HEK293 (cell line): ENCODE results near the gene ZNF146.

ENCODE experiments used
- CTCF ChIA-PET: fragments of 350-600 bp; formaldehyde crosslinking; extraction: SDS; loops from one replicate; lab custom pipeline; 2021; ENCODE audit warnings: antibody characterized with exemption; lab: Yijun Ruan, JAX
- POLR2A ChIA-PET: fragments of 300-600 bp; formaldehyde crosslinking; extraction: SDS; loops from one replicate; lab custom pipeline; 2020; ENCODE audit warnings: antibody characterized with exemption, inconsistent platforms; lab: Yijun Ruan, JAX
- H3K27ac ChIP-seq: fragments of 200-500 bp; sonication (Bioruptor generic); 2 replicates; pipeline ENCODE4 v1.5.1; 2014; ENCODE audit warnings: low read depth, low read length, control low read depth, inconsistent platforms; ENCODE audit errors: extremely low read depth
- H3K36me3 ChIP-seq, 2 experiments: fragments of 200-500 bp in 1 of 2; sonication (Bioruptor generic) in 1 of 2; 1 replicate in 1 of 2; 2 replicates in 1 of 2; pipeline ENCODE4 v1.5.1; 2014 to 2017; ENCODE audit warnings: inconsistent platforms in 2 of 2, low read length in 2 of 2; ENCODE audit not compliant: control insufficient read depth in 2 of 2, insufficient read depth in 1 of 2
- H3K4me1 ChIP-seq: fragments of 200-500 bp; sonication (Bioruptor generic); 2 replicates; pipeline ENCODE4 v1.5.1; 2014; ENCODE audit warnings: mild to moderate bottlenecking, low read length, inconsistent platforms; ENCODE audit not compliant: control insufficient read depth, insufficient read depth
- H3K4me3 ChIP-seq: 2 replicates; pipeline ENCODE4 v1.5.1; 2011; ENCODE audit warnings: low read depth, mild to moderate bottlenecking, control low read depth, low read length, moderate library complexity
- H3K9me3 ChIP-seq: fragments of 200-500 bp; sonication (Bioruptor generic); 2 replicates; pipeline ENCODE4 v1.5.1; 2014; ENCODE audit warnings: low read depth, low read length, inconsistent platforms; ENCODE audit not compliant: control insufficient read depth, insufficient read depth
- ATF2 ChIP-seq: fragments of 450-650 bp; formaldehyde crosslinking; IDR thresholded peaks from 2 replicates; pipeline ENCODE4 v1.5.1; 2016; ENCODE audit warnings: missing biosample characterization, missing genetic modification characterization, low read depth
- EGR2 ChIP-seq: fragments of 450-650 bp; formaldehyde crosslinking; IDR thresholded peaks from 2 replicates; pipeline ENCODE4 v1.5.1; 2016; ENCODE audit warnings: low read depth, missing biosample characterization, missing genetic modification characterization
- HOXC10 ChIP-seq: sonication (generic); formaldehyde crosslinking; IDR thresholded peaks from 2 replicates; pipeline ENCODE4 v1.8.1; 2023; ENCODE audit warnings: mild to moderate bottlenecking, missing genetic modification reagents
- IKZF3 ChIP-seq: fragments of 450-650 bp; IDR thresholded peaks from 2 replicates; pipeline ENCODE4 v1.5.0; 2018; ENCODE audit warnings: missing biosample characterization, mild to moderate bottlenecking, missing genetic modification characterization, moderate library complexity
- KLF1 ChIP-seq: fragments of 450-650 bp; formaldehyde crosslinking; IDR thresholded peaks from 2 replicates; pipeline ENCODE4 v1.5.1; 2016; ENCODE audit warnings: missing biosample characterization, missing genetic modification characterization
- KLF16 ChIP-seq: fragments of 450-650 bp; formaldehyde crosslinking; IDR thresholded peaks from 2 replicates; pipeline ENCODE4 v1.5.1; 2017; ENCODE audit warnings: missing biosample characterization, missing genetic modification characterization
- KLF17 ChIP-seq: fragments of 450-650 bp; formaldehyde crosslinking; IDR thresholded peaks from 2 replicates; pipeline ENCODE4 v1.5.1; 2016; ENCODE audit warnings: missing biosample characterization, missing genetic modification characterization
- SETDB1 ChIP-seq: IDR thresholded peaks from one replicate; pipeline ENCODE4 v1.6.1; 2017; ENCODE audit warnings: mild to moderate bottlenecking, low read length, moderate library complexity, mixed read lengths; ENCODE audit not compliant: insufficient read length
- SP2 ChIP-seq: fragments of 450-650 bp; formaldehyde crosslinking; IDR thresholded peaks from 2 replicates; pipeline ENCODE4 v1.5.1; 2016; ENCODE audit warnings: missing biosample characterization, missing genetic modification characterization
- ZBTB20 ChIP-seq: fragments of 450-650 bp; formaldehyde crosslinking; IDR thresholded peaks from 2 replicates; pipeline ENCODE4 v1.5.1; 2016; ENCODE audit warnings: missing biosample characterization, missing genetic modification characterization
- ZBTB8A ChIP-seq: fragments of 450-650 bp; formaldehyde crosslinking; IDR thresholded peaks from 2 replicates; pipeline ENCODE4 v1.5.1; 2016; ENCODE audit warnings: missing biosample characterization, missing genetic modification characterization
- ZFP3 ChIP-seq: fragments of 450-650 bp; formaldehyde crosslinking; IDR thresholded peaks from 2 replicates; pipeline ENCODE4 v1.5.1; 2016; ENCODE audit warnings: low read depth, missing biosample characterization, missing genetic modification characterization
- ZNF23 ChIP-seq: fragments of 450-650 bp; formaldehyde crosslinking; IDR thresholded peaks from 2 replicates; pipeline ENCODE4 v1.5.1; 2016; ENCODE audit warnings: missing biosample characterization, missing genetic modification characterization, borderline replicate concordance
- ZNF248 ChIP-seq: fragments of 450-650 bp; formaldehyde crosslinking; IDR thresholded peaks from 2 replicates; pipeline ENCODE4 v1.5.1; 2017; ENCODE audit warnings: missing biosample characterization, missing genetic modification characterization
- ZNF366 ChIP-seq: fragments of 450-650 bp; formaldehyde crosslinking; conservative IDR thresholded peaks from 2 replicates; pipeline ENCODE4 v1.5.1; 2016; ENCODE audit warnings: missing biosample characterization, missing genetic modification characterization
- ZNF423 ChIP-seq: fragments of 450-650 bp; formaldehyde crosslinking; IDR thresholded peaks from 2 replicates; pipeline ENCODE4 v1.5.1; 2016; ENCODE audit warnings: missing biosample characterization, missing genetic modification characterization
- ZNF48 ChIP-seq: fragments of 450-650 bp; formaldehyde crosslinking; IDR thresholded peaks from 2 replicates; pipeline ENCODE4 v1.5.1; 2016; ENCODE audit warnings: missing biosample characterization, missing genetic modification characterization
- ZNF658 ChIP-seq: fragments of 450-650 bp; formaldehyde crosslinking; IDR thresholded peaks from 2 replicates; pipeline ENCODE4; 2016; ENCODE audit warnings: missing biosample characterization, missing genetic modification characterization
- ZNF664 ChIP-seq: fragments of 450-650 bp; formaldehyde crosslinking; IDR thresholded peaks from 2 replicates; pipeline ENCODE4 v1.5.1; 2016; ENCODE audit warnings: missing biosample characterization, missing genetic modification characterization
- ZNF792 ChIP-seq: fragments of 450-650 bp; formaldehyde crosslinking; IDR thresholded peaks from 2 replicates; pipeline ENCODE4 v1.5.1; 2016; ENCODE audit warnings: missing biosample characterization, missing genetic modification characterization
- ZSCAN18 ChIP-seq: fragments of 450-650 bp; formaldehyde crosslinking; IDR thresholded peaks from 2 replicates; pipeline ENCODE4 v1.5.1; 2016; ENCODE audit warnings: missing biosample characterization, missing genetic modification characterization
- ZSCAN30 ChIP-seq: fragments of 450-650 bp; IDR thresholded peaks from 2 replicates; pipeline ENCODE4 v1.5.1; 2018; ENCODE audit warnings: missing biosample characterization, mild to moderate bottlenecking, missing genetic modification characterization, moderate library complexity
- TF ChIP-seq, protein P1 (sequence below): fragments of 450-650 bp; formaldehyde crosslinking; optimal IDR thresholded peaks from 2 replicates; pipeline ENCODE3; 2016; ENCODE audit warnings: missing biosample characterization, mild to moderate bottlenecking, missing genetic modification characterization
- TF ChIP-seq, protein P2 (sequence below): fragments of 450-650 bp; formaldehyde crosslinking; IDR thresholded peaks from 2 replicates; pipeline ENCODE4 v1.5.1; 2017; ENCODE audit warnings: missing biosample characterization, missing genetic modification characterization

ZNF146 gene

DNA sequence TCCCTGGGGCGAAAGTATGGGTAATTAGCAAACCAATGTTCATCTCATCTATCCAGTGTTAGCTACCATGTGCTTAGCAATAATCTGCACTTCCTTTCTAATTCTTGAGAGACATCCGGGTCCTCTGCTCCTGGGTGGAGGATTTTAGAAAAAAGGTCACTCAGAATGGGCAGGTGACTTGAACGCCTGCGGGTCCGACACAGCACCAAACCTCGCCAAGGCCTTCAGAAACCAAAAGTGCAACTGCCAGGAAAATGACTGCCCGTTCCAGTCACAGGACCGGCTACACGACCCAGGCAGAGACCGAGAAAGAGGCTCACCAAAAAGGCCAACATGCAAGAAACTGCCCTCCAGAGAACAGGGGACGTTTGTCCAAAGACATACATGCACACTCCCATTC, 39.9 kb downstream of the ZNF146 start:
- POLR2A ChIA-PET: no interaction called here
- Histone ChIP-seq H3K4me3 (no peak overlapping the region), H3K9me3 (peaks cover 3% of the 10 kb centered on the region; the same call in 1 of the 2 replicates), H3K4me1 (peaks cover 3% of the 10 kb centered on the region), H3K27ac (no peak overlapping the region), H3K36me3 (peaks cover 0 to 5% of the 10 kb centered on the region in 2 experiments; a peak in 1 of 3 replicates)
- TF ChIP-seq HOXC10 (no peak), ZNF23 (tag by site-specific recombination) (no peak), KLF17 (tag by site-specific recombination) (no peak), ZNF248 (tag by site-specific recombination) (no peak), ZSCAN18 (tag by site-specific recombination) (no peak), ZBTB20 (tag by site-specific recombination) (no peak), SP2 (tag by site-specific recombination) (no peak), ZNF658 (no peak), IKZF3 (tag by site-specific recombination) (no peak), ZNF423 (no peak), ZNF664 (no peak), EGR2 (tag by site-specific recombination) (no peak)
- TF ChIP-seq, protein P1, sequence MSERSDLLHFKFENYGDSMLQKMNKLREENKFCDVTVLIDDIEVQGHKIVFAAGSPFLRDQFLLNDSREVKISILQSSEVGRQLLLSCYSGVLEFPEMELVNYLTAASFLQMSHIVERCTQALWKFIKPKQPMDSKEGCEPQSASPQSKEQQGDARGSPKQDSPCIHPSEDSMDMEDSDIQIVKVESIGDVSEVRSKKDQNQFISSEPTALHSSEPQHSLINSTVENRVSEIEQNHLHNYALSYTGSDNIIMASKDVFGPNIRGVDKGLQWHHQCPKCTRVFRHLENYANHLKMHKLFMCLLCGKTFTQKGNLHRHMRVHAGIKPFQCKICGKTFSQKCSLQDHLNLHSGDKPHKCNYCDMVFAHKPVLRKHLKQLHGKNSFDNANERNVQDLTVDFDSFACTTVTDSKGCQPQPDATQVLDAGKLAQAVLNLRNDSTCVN (tag by site-specific recombination): no peak
- TF ChIP-seq, protein P2, sequence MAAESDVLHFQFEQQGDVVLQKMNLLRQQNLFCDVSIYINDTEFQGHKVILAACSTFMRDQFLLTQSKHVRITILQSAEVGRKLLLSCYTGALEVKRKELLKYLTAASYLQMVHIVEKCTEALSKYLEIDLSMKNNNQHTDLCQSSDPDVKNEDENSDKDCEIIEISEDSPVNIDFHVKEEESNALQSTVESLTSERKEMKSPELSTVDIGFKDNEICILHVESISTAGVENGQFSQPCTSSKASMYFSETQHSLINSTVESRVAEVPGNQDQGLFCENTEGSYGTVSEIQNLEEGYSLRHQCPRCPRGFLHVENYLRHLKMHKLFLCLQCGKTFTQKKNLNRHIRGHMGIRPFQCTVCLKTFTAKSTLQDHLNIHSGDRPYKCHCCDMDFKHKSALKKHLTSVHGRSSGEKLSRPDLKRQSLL (tag by site-specific recombination): no peak
- CTCF ChIA-PET: no interaction called here

- ChIA-PET POLR2A (interaction anchor here (0.6 kb wide), 1 partner anchor 16 kb away, joined by 4 read pairs; no protein-coding TSS in a partner anchor), CTCF (no interaction called here)
- peaks cover 3% of the 10 kb centered on the region; the same call in 1 of the 2 replicates for H3K9me3 ChIP-seq
- peaks cover 0 to 5% of the 10 kb centered on the region in 2 experiments; a peak in 1 of 3 replicates for H3K36me3 ChIP-seq
- H3K4me1 ChIP-seq: peaks cover 3% of the 10 kb centered on the region
- no peak for TF ChIP-seq ZNF792
- TF ChIP-seq SETDB1: no peak
- TF ChIP-seq ZNF366 (tag by site-specific recombination): no peak
- TF ChIP-seq ATF2 (tag by site-specific recombination): no peak
- TF ChIP-seq KLF1: no peak
- no peak for TF ChIP-seq KLF16 (tag by site-specific recombination)
- no peak for TF ChIP-seq ZFP3 (tag by site-specific recombination)
- no peak for TF ChIP-seq ZNF48 (tag by site-specific recombination)
- no peak for TF ChIP-seq ZSCAN30 (tag by site-specific recombination)
- no peak for TF ChIP-seq ZNF23 (tag by site-specific recombination)
- TF ChIP-seq ZBTB8A (tag by site-specific recombination): no peak
- H3K27ac ChIP-seq: no peak overlapping the region
- no peak overlapping the region for H3K4me3 ChIP-seq
Measured at GRCh38 chr19:36255316-36255715, 40.4 kb downstream of the ZNF146 start.
